NCI-H2029 (cell line): Measurements from ENCODE around the gene TEAD2.

Source experiments
- DNase-seq: peaks from one replicate; lab custom pipeline; 2025; lab: John Stamatoyannopoulos, UW

Gene TEAD2

DNA sequence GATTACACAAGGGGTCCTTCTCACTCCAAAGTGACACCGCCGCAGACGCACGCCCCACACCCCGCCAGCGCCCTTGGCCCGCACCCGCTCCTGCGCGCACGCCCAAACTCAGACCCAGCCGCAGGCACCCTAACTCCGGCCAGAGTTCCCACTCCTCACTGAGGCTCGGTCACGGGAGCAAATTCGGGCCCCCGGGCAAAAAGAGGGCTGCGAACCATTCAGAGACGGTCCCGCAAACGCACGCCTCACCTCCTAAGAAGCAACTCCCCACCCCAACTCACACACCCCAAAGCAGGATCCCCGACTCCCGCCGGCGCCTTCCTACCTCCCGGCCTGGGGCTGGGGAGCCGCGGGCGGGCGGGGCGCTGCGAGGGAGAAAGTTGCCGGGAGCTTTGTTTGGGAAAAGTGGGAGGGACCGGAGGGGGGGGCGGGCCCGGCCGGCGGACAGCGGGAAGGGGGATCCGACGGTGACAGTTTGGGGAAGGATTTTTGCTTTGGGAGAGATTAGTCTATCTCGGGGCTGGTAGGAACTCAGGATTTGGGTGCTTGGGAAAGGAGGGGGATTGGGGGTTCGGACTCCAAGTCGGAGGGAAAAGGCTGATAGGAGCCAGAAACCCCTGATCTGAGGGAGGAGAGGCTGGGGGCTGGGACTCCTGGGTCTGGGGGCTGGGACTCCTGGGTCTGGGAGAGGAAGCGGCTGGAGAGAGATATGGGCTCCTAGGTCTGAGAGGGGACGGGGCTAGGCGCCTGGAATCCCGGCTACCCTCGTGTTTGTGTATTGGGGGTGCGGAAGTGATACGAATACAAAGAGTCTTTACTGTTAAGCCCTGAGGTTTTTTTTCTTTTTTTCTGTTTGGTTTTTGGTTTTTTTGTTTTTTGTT is at the start of gene TEAD2:
Gene TEAD2, minus strand, starts transcription at position 369 of the 881 bp plus-strand sequence. CDS start 2,341 bp downstream, outside the sequence.
- DNase-seq = no peak

DNA sequence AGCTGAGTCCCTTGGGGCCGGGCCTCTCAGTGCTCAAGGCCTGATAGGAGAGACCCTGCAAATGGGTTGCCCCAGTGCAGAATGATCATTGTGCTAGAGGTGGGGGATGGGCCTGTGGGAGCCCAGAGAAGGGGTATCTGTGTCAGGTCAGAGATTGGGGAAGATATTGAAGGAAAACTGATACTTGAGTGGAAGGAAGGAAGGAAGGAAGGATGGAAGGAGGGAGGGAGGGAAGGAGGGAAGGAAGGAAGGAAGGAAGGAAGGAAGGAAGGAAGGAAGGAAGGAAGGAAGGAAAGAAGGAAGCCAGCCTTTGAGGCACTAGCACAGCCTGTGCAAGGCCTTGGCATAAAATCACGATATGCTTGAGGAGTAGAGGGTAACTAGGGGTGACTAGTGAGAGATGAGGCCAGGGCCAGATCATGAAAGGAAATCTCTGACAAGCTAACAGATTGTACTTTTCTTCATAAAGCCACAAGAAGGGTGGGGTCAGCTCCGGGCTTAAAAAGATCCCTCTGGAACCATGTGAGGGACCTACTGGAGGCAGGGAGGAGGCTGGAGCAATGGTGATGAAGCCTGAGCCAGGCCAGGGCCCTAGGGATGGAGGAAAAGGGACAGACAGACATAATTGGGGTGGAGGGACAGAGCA is 49.6 kb upstream of the TEAD2 start:
- DNase-seq = no peak

DNA sequence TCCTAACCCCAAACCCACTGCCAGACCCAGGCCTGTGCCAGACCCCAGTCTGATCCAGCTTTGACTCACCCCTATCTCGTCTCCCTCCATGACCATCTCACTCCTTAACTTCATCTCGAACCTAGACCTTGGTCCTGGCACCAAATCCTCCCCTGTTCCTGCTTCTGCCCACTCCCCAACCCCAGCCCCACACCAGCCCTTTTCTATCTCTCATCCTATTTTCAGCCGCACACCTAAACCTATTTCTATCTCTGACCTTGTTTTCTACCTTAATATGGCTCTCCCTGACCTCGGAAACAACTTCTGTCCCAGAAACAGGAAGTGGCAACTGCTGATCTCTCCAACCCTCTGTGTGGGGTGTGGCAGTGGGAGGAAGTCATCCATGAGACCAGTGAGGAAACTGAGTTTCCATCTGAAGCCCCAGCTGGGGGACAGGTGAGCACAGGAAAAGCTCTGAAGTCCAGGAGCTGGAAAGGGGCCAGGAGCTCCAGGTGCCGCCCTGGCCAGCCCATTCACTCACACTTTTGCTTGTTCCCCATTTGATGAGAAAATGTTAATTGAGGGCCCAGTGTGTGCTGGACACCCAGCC is 47.3 kb upstream of the TEAD2 start:
- no peak for DNase-seq

DNA sequence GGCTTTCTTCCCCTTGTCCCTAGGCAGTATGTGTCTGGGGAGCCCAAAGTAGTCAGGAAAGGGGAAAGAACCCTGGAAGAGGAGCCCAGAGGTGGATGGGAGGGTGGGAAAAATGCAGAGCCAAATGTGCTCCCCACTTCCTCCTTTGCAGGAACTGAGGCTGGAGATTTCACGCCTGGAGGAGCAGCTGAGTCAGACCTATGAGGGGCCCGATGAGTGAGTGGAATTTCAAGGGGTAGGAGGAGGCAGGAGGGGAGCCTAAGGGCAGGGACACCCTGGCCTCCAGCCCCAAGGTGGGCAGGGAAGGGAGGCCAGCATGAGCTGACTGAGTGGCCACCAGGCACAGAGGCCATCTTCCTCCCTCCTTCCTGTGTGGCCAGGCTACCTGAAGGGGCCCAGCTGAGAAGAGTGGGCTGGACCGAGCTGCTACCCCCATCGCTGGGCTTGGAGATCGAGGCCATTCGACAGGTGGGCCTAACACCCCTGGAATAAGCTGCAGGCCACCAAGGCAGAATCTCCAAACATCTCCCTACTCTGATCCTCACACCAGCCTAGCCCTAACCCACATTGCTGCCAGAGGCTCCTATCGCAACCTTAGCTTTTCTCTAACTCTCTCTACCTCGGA is 46.7 kb upstream of the TEAD2 start:
- no peak for DNase-seq

DNA sequence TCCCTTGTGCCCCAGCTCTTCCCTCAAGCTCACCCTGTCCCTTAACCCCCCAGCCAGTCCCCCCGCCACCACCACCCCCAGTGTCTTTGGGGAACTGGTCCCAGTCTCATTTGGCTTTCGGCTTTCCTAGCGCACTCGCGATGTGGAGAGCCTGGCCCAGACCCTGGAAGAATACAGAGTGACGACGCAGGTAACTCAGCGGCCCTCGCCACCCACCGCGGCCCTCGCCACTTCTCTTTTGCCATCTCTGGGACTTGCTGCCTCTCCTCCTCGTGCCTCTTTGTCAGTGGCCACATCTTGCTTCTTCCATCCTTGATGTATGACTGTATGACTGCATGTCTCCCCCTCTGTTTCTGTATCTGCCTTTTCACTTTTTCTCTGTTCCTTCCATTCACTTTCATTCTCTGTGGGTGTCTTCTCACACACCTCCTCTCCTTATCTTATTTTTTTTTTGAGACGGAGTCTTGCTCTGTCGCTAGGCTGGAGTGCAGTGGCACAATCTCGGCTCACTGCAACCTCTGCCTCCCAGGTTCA is 45.3 kb upstream of the TEAD2 start:
- no peak for DNase-seq

DNA sequence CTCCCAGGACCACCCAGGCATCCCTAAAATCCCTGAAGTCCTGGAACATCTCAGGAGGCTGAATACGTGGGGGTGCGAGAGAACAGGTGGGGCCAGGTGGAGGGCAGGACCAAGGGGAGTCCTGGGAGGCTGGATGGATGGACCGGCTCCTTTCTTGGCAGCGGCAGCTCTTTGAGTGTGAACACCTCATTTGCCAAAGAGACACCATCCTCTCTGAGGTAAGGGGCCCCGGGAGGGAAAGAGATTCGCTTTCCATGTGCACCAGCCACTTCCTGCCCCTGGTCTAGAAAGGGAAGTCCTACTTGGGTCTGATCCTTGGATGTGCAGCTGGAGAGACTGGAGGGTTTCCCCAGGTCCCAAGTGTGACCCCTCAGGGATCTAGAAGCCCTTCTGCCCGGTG is 44.9 kb upstream of the TEAD2 start:
- DNase-seq = no peak

DNA sequence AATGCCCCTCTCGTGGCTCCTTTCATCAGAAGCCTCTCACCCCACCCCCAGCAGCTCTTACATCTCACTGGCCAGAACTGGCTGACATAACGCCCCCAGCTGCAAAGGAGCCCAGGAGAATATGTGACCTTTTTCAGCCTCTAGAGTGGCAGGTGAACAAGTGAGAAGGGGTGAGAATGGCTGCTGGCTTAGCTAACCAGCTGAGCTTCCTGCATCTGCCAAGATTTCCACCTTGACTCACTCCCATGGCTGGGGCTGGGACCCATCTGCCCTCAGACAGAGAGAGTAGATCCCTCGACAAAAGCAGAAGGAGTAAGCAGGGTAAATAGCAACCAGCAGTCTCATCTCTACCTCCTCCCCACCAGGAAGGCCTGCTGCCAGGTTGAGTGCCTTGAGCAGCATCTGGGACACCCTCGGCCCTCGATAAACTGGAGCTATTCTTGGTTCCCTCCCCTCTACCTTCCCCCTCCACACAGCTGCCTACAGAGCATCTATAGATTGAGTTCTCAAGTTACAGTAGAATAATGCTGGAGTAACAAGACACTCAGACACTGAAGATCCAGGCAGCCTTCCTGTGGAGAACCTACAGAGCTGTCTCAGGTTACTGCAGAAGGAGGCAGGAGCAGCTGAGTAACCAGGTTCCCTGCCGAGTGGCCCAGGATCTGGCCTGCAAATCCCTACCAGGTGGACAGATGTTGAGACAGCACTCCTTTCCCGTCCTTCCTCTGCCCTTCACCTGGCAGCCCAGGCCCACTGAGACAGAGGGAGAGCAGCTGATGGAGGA is 41.4 kb upstream of the TEAD2 start:
- DNase-seq = peak; percentile 95

DNA sequence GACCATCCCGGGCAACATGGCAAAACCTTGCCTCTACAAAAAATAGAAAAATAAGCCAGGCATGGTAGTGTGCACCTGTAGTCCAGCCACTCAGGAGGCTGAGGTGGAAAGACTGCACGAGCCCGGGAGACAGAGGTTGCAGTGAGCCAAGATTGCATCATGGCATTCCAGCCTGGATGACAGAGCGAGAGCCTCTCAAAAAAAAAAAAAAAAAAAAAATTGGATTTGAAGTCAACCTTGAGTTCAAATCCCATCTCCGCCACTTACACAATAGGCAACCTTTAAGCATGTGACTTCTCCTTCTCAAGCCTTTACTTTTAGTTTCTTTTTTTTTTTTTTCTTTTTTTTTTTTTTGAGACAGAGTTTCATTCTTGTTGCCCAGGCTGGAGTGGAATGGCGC is 37.8 kb upstream of the TEAD2 start:
- DNase-seq = no peak

DNA sequence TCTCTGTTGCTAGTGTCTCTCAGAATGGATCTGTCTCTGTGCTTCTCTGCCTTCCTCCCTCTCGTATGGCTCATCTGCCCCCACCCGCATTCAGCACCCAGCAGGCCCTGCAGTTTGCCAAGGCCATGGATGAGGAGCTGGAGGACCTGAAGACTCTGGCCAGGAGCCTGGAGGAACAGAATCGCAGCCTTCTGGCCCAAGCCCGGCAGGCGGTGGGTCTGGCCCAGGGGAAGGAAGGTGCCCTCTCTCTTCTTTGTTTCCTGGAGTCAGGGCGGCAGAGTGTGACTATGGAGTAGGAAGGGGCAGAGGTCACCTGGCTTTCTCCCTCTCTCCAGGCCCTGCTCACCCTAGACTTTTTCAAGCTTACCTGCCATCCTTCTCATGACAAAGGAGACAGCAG is 36.7 kb upstream of the TEAD2 start:
- DNase-seq = no peak

DNA sequence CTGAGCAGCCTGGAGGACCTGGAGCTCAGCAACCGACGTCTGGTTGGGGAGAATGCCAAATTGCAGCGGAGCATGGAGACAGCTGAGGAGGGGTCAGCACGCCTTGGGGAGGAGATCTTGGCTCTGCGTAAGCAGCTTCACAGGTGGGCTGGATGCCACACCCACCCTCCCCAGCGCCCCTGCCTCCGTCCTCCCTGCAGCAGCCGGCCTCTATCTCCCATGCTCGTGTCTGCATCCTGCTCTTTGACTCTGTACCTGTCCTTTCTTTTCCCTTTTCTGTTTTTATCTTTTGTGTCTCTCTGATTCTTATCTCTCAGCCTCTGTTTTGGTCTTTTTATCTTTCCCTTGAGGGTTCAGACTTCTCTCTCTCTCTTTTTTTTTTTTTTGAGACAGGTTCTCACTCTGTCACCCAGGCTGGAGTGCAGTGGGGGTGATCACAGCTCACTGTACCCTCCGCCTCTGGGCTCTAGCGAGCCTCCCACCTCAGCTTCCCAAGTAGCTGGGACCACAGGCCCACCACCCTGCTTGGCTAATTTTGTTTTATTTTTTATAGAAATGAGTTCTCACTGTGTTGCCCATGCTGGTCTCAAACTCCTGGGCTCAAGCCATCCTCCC is 35.9 kb upstream of the TEAD2 start:
- DNase-seq = no peak

DNA sequence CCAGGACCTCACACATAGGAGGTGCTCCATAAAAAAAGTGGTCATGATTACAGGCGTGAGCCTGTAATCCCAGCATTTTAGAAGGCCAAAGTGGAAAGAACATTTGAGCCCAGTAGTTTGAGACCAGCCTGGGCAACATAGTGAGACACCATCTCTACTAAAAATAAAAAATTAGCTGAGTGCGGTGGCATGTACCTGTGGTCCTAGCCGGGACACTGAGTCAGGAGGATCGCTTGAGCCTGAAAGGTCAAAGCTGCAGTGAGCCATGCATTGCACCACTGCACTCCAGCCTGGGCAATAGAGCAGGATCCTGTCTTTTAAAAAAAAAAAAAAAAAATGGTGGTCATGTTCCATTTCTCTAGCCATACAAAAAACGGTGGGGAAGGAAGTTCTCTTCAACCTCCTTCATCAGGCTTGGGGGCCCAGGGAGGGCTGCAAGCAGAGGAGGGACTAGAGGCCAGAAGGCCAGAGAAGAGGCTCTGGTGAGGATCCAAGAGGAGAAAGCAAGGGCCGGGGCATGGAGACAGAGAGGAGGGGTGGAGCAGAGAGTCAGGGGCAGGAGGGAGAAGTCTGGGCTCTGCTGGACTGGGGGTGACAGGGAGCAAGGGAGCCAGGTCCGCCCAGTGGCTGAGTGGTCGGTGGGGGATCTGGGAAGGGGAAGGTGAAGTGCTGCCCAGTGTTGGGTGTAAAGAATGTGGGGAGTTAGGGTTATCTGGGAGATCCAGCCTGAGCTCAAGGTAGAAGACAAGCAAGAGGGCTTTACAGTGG is 34.7 kb upstream of the TEAD2 start:
- DNase-seq = no peak

DNA sequence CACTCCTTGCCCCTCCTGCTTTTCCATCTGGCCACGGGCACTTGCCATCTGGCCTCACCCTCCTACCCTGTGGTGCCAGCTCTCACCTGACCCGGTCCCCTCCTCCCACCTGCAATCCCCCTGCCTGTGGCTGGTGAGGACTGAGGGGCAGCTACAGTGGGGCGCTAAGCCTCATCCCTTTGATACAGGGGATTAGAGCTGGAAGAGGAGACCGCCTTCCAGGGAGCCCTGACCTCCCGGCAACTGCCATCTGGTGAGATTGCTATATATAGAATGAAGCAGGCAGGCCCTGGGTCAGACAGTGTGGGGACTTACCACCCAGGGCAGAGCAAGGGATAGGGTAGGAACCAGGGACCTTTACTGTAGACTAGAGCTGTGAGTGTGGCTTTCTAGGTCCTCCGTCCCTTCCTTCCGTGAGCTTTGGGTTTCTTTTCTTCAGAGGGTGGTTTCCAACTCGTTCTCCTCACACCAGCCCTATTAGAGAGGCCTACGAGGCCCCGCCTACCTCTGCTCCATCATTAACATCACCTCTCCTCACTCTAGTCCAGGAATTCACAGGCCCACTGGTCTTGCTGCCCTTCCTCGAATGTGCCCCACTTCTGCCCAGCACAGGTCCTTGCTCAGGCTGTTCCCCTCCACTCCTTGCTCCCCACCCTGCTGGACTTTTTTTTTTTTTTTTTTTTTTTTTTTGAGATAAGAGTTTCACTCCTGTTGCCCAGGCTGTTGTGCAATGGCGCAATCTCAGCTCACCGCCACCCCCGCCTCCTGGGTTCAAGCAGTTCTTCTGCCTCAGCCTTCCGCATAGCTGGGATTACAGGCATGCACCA is 33.6 kb upstream of the TEAD2 start:
- DNase-seq = no peak

DNA sequence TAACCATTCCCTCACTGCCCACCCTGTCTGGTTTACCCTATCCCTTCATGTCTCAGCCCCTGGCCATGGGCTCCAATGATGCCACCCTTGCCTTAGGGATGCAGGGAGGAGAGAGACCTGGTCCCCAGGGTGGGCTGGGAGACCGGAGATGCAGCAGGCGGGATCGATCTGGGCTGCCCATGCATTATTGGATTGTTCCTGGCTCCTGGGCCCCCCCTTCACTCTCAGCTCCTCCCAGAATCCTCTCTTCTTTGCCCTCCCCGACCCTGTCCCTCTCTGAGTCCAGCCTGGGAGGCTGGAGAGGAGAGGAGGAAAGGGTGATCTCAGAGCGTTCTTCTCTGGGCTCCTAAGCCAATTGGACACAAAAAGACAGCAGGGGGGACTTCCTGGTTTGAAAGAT is 31.7 kb upstream of the TEAD2 start:
- no peak for DNase-seq

DNA sequence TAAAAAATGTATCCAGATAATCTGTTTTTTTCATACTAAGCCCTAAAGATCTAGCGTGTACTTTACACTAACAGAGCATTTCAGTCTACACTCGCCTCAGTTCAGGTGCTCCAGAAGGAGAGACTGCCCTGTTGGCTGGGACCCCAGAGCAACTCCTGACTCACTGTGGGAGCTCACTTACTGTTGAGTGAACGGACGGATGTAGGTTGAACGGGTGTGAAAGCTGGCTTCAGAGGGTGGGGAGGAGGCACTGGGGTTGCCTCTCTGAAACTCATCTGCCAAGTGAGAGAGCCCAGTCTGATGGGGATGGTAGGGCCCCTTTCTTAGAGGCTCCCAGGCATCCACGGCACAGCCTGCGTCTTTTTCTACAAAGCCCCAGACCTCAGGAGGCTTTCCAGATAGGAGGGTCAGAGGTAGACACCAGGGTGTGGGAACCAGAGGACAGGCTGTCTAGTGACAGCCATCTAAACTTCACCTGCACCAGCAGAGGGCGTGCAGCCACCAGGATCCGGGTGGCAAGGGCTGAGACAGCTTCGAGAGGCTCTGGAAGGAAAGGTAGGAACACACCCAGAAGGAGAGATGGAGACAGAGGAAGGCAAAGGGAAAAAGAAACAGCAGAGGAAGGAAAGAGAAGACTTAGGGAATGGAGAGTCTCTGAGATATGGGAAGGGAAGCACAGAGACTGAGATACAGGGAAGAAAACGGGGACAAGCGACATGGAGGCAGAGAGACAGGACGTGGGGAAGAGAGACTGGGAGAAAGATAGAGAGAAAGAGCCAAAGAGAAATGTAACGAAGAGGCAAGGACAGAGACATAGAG is 29.6 kb upstream of the TEAD2 start:
- DNase-seq = peak; percentile 61

DNA sequence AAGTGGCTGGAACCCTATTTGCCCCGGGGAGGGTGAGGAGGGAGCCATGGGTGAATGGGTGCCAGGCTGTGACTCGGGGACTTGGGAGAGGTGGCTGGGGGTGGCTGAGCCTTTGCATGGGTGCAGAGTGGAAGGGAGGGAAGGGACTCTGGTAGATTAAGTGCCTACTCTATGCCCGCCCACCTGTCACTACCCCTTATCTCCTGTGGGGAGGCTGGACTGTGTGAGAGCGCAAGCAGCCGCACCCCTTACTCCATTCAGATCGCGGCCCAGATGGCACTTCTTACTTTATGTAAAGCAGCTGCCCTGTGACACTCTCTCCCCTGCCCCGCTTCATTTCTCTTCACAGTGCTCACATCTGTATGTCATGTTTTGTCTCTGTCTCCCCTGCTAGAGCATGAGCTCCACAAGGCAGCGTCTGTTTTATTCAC is 28.7 kb upstream of the TEAD2 start:
- no peak for DNase-seq

DNA sequence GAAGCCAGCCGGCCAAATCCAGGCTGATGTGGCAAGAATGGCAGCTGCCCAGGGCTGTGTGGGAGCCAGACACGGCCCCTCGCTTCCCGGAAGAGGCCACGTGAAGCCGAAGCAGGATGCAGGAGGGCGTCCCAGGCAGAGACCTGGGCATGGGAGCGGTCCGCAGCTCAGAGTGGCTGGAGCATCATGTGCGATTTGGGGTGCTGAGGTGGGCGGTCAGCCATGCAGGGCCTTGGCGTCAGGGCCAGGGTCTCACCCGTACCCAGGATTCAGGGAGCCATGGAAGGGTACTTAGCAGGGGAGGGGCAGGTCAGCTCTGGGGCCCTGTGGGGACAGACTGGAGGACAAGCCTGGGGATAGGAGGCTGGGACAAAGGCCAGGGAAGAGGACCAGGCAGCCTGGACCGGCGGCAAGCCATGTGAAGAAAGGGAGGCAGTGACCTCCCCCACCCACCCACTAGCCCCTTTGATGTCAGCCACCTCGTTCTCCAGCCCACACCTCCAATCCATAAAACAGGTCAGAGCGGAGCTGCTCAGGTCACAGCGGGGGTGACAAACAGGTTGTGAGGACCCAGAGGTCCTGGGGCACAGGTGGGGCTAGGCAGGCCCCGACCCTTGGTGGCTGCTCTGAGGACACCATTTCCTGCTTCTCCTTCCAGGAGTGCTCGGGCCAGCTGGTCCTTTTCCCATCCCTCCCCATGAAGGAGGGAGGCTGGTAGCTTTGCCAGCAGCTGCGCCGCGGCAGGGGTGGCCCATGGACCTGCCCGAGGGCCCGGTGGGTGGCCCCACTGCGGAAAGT is 28.1 kb upstream of the TEAD2 start:
- DNase-seq = no peak

DNA sequence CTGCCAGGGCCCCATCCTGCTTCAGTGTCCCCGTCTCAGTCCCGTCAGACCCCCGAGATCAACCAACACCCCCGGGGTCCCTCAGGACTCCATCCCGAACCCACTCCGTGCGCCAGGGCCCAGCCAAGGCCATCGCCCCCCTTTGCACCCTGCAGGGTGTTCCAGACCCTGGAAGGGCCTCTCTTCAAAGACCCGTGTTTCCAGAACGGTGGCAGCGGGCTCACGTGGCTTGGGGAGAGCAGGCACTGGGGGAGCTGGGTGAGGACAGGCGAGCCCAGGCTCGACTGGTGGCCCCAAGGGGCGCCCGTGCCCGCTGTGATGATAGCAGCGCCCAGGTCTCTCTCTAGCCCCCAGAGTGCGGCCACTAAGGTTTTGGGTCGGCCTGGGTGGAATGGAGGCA is 27.2 kb upstream of the TEAD2 start:
- DNase-seq = no peak

DNA sequence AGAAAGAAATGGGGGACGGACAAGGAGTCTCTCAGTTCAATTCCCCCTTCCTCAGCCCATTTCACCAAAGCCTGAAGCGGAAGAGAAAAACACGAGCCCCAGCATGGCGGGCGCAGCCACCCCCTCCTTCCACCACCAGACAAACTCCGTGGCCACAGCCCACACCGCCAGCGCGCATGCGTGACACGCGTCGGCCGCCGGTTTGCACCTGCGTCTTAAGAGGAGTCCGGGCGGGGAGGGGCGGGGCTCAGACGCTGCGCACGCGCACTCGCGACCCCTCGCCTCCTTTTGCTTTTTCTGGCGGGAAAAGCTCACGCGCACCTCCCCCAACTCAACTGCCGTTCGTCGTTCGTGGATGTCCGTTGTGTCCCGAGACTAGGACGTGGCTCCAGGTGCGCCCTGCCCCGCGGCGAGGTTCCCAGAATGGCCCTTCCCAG is 25.7 kb upstream of the TEAD2 start, which contains the start of gene KASH5:
Gene KASH5, plus strand, starts transcription at position 314 of the 437 bp plus-strand sequence. CDS start 2,635 bp downstream, outside the sequence.
- peak; percentile 55 for DNase-seq
